ENCODE results near the gene CYP1A2. TPM values are rescaled to one million over a fixed set of nuclear protein-coding genes. Genes with fewer than 3 reads are reported as not detected.

Gene CYP1A2
- total RNA-seq, 1 donor from 2014 or later: not detected

DNA sequence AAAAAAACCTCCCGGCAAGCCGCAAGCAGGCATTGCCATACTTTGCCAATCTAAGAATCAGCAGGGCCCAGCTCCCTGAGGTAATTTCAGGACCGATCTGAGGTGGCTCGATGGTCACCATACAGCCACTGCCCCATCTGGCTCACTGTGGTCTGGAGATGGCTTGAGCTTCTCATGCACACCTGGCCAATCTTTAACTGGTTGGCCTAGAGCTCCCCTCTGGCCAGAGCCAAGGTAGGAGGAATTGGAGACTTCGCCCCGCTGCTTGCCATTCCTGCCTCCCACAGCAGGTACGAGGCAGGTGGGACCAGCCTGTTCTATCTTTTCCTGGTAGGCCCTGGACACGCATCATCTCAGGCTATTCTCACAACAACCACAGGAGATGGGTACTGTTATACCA, 10.1 kb downstream of the CYP1A2 start:
- TF ChIP-seq, protein P1, sequence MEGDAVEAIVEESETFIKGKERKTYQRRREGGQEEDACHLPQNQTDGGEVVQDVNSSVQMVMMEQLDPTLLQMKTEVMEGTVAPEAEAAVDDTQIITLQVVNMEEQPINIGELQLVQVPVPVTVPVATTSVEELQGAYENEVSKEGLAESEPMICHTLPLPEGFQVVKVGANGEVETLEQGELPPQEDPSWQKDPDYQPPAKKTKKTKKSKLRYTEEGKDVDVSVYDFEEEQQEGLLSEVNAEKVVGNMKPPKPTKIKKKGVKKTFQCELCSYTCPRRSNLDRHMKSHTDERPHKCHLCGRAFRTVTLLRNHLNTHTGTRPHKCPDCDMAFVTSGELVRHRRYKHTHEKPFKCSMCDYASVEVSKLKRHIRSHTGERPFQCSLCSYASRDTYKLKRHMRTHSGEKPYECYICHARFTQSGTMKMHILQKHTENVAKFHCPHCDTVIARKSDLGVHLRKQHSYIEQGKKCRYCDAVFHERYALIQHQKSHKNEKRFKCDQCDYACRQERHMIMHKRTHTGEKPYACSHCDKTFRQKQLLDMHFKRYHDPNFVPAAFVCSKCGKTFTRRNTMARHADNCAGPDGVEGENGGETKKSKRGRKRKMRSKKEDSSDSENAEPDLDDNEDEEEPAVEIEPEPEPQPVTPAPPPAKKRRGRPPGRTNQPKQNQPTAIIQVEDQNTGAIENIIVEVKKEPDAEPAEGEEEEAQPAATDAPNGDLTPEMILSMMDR (IDR thresholded peaks at IDR 0.05; ENCODE audit: insufficient read depth, low read length, severe bottlenecking): no peak
- H3K36me3 ChIP-seq (ENCODE audit: control insufficient read depth, insufficient read depth, low read length): no peaks in the 10 kb centered on the region
- no peak for DNase-seq (ENCODE audit: low read depth)
- no peaks in the 10 kb centered on the region for H3K27me3 ChIP-seq (ENCODE audit: control insufficient read depth, insufficient read depth, low read length)
- no peak for FAIRE-seq
- H3K4me3 ChIP-seq (ENCODE audit: low read depth, low read length): no peak overlapping the region

DNA sequence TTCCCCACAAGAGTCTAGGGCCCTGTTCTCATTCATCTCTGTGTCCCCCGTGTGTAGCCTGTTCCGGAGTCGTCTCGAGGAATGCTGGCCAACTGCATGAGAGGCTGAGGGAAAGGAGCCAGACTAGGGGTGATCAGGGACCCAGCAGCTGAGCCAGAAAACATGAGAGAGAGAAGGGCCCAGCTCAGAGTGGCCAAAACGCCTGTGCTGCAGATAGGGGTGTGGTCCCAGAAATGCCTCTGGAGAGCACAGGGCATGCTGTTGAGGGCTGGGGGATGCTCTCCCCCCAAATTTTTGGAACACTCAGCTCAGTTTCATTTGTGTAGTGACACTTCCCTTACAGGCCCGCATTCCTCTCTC, 14.1 kb downstream of the CYP1A2 start:
- no peaks in the 10 kb centered on the region for H3K27me3 ChIP-seq (ENCODE audit: control insufficient read depth, insufficient read depth, low read length)
- no peak for FAIRE-seq
- H3K4me3 ChIP-seq (ENCODE audit: low read depth, low read length): no peak overlapping the region
- TF ChIP-seq, protein P1 (IDR thresholded peaks at IDR 0.05; ENCODE audit: insufficient read depth, low read length, severe bottlenecking): no peak
- no peak for DNase-seq (ENCODE audit: low read depth)
- H3K36me3 ChIP-seq (ENCODE audit: control insufficient read depth, insufficient read depth, low read length): no peaks in the 10 kb centered on the region

DNA sequence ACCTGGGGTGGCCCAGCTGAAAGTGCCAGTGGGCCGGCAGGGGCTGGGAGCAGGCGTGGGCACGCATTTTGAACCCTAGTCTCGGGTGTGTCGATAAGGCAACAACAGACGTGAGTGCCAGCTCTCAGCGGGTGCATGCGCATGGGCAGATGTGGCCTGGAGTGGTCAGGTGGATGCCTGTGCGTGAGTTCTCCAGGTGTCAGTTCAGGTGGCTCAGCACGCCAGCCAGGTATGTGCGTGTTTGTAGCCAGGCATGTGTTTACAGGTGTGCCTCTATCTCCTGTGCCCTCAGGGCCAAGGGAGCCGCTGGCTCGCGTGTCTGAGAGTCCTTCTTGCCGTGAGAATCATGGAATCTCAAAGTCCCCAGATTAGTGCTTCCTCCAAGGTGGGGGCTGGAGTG, 14.8 kb downstream of the CYP1A2 start:
- FAIRE-seq: peak; percentile 91
- no peaks in the 10 kb centered on the region for H3K27me3 ChIP-seq (ENCODE audit: control insufficient read depth, insufficient read depth, low read length)
- H3K36me3 ChIP-seq (ENCODE audit: control insufficient read depth, insufficient read depth, low read length): no peaks in the 10 kb centered on the region
- DNase-seq (ENCODE audit: low read depth): peak; percentile 75
- TF ChIP-seq, protein P1 (IDR thresholded peaks at IDR 0.05; ENCODE audit: insufficient read depth, low read length, severe bottlenecking): no peak
- H3K4me3 ChIP-seq (ENCODE audit: low read depth, low read length): no peak overlapping the region

DNA sequence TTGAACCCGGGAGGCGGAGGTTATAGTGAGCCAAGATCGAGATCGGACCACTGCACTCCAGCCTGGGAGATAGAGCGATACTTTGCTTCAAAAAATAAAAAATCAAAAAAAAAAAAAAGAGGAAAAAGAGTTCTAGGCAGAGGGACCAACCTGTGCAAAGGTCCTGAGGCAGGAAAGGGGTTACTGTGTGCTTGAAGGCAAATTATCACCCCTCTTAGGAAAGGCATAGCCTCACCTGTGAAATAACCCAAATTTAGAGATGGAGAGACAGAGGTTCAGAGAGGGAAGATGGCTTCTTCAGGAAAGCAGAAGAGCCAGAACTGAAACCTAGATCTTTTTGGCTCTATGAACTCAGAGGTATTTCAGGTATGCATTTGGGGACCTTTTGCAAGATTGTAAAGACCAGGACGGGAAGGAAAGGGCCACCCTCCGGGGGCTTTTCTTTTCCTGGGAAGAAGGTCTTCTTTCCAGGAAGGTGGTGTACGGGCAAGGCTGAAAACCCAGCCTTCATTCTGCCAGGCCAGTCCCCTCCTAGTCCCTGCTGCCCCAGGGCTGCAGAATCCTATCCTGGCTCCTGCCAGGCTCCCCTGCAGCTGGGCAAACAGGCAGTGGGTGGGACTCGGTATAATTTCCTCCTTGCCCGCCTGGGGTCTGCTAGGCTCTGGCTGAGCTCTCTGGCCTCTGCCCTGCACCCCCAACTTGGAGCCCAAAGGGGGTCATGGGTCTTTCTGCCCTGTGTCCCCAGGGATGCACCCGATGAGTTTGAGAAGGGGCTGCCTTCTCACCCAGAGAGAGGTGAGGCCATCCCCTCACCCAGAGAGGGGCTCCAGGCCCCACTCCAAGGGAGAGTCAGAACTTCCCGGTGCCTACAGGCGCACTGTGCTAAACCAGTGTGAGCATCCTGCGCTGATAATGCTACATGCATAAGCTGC, 18.8 kb downstream of the CYP1A2 start:
- FAIRE-seq (no peak), DNase-seq (ENCODE audit: low read depth) (no peak)
- TF ChIP-seq, protein P1 (IDR thresholded peaks at IDR 0.05; ENCODE audit: insufficient read depth, low read length, severe bottlenecking): no peak
- Histone ChIP-seq H3K27me3 (ENCODE audit: control insufficient read depth, insufficient read depth, low read length) (peaks cover 6% of the 10 kb centered on the region), H3K4me3 (ENCODE audit: low read depth, low read length) (no peak overlapping the region), H3K36me3 (ENCODE audit: control insufficient read depth, insufficient read depth, low read length) (no peaks in the 10 kb centered on the region)

DNA sequence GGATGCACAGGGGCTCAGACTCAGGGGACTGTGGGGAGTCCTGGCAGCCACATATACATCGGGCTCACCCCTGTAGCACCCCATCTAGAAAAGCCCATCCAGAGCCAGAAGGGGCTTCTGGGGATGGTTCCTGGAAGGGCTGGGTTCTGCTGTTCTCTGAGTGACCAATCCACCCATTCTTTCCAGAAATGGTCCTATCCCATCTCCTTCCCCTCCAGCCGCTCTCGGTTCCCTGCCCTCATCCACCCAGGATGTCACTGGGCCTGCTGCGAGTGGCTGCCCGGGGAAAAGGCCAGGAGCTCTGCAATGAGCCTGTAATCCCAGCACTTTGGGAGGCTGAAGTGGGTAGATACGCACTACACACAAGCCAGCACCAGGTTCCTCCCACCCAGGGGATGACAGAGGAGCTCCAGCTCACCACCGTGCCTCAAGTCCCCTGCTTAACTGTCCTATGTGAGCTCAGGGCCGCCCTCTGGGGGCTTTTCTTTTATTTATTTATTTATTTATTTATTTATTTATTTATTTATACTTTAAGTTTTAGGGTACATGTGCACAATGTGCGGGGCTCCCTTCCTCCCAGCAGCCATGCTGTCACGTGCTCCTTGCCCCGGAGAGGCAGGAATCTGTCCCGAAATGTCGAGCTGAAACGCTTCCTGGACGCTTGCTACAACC, 19.6 kb downstream of the CYP1A2 start:
- H3K36me3 ChIP-seq (ENCODE audit: control insufficient read depth, insufficient read depth, low read length): no peaks in the 10 kb centered on the region

More for the DNA sequence above, 19.6 kb downstream of the CYP1A2 start:
- Histone ChIP-seq H3K4me3 (ENCODE audit: low read depth, low read length) (no peak overlapping the region), H3K27me3 (ENCODE audit: control insufficient read depth, insufficient read depth, low read length) (peaks cover 6% of the 10 kb centered on the region)
- FAIRE-seq: no peak
- TF ChIP-seq, protein P1 (IDR thresholded peaks at IDR 0.05; ENCODE audit: insufficient read depth, low read length, severe bottlenecking): no peak
- no peak for DNase-seq (ENCODE audit: low read depth)
